MM.1S (cell line): ENCODE results near the gene NAA25.

Source experiments
- EZH2 ChIP-seq: fragments of 300-600 bp; sonication (generic); optimal IDR thresholded peaks from 2 replicates; pipeline ENCODE3; 2017; ENCODE audit warnings: low read depth, mild to moderate bottlenecking, antibody characterized with exemption, low read length, mixed read lengths
- TF ChIP-seq, protein P1 (sequence below): fragments of 300-600 bp; sonication (generic); IDR thresholded peaks from 2 replicates; pipeline ENCODE4 v1.5.1; 2016; ENCODE audit warnings: antibody characterized with exemption, low read length, mixed read lengths

DNA sequence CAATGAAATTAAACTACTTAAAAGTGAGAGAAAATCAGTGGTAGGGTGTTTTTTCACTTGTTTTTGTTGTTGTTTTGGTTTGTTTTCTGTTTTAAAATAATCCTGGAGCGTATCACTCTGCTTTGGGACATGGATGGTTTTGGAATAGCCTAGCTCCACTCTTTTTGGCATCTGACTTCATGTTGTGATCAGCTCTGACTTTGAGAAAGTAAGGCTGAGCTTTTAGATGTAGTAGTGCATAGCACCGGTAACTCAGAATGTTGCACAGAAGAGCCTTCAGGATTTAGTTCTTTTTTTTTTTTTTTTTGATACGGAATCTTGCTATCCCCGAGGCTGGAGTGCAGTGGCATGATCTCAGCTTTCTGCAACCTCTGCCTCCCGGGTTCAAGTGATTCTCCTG is 24.8 kb upstream of the NAA25 start:
- TF ChIP-seq, protein P1, sequence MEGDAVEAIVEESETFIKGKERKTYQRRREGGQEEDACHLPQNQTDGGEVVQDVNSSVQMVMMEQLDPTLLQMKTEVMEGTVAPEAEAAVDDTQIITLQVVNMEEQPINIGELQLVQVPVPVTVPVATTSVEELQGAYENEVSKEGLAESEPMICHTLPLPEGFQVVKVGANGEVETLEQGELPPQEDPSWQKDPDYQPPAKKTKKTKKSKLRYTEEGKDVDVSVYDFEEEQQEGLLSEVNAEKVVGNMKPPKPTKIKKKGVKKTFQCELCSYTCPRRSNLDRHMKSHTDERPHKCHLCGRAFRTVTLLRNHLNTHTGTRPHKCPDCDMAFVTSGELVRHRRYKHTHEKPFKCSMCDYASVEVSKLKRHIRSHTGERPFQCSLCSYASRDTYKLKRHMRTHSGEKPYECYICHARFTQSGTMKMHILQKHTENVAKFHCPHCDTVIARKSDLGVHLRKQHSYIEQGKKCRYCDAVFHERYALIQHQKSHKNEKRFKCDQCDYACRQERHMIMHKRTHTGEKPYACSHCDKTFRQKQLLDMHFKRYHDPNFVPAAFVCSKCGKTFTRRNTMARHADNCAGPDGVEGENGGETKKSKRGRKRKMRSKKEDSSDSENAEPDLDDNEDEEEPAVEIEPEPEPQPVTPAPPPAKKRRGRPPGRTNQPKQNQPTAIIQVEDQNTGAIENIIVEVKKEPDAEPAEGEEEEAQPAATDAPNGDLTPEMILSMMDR: no peak
- no peak for TF ChIP-seq EZH2
